ENCODE data around the gene ROCK2.

The ROCK2 gene

DNA sequence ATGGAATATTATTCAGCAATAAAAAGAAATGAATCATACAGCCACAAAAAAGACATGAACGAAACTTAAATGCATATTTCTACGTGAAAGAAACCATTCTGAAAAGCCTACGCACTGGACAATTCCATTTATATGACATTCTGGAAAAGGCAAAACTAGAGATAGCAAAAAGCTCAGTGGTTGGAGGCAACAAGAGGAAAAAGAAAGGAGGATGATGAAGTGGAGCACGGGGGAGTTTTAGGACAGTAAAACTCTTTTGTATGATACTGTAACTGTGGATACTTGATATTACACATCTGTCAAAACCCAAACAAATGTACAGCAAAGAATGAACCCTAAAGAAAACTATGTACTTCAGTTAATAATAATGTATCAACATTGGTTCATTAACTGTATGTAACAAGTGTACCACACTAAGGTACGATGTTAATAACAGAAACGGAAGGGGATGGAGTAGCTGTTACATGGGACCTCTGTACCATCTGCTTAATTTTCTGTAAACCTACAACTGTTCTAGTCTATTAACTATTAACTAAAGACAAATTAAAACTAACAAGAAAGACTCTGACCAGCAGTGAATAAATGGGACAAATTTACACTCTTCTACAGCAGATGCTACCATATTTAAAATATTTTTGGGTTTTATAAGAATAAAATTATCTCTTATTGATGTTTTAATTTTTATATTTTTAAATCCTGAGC, 31.5 kb downstream of the ROCK2 start:
- in situ Hi-C loops (cut with MboI; ENCODE audit: low sequenced_read_pairs), result no loop called here

DNA sequence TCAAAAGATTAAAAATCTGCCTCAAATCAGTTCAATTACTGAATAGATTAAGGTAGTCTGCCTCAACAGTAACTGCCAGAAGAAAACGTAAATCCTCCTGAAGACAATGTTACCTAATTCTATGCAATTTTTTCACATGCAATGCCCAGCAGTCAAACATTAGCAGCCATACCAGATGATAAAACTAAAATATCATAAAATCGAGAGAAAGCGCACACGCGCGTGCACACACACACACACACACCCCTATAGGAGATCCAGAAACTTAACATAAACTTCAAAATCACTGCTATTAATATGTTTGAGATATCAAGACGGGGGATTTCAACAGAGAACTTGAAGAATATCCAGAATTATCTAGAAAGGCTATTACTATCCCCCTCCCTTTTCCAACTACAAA, 32.9 kb downstream of the ROCK2 start:
- in situ Hi-C loops (cut with MboI; ENCODE audit: low sequenced_read_pairs), result no loop called here

- in situ Hi-C loops (cut with MboI; ENCODE audit: low sequenced_read_pairs), result no loop called here
Measured at GRCh38 chr2:11310212-11310611, 34.2 kb downstream of the ROCK2 start.

- in situ Hi-C loops (cut with MboI; ENCODE audit: low sequenced_read_pairs), result no loop called here
Measured at GRCh38 chr2:11309706-11310105, 34.7 kb downstream of the ROCK2 start.

DNA sequence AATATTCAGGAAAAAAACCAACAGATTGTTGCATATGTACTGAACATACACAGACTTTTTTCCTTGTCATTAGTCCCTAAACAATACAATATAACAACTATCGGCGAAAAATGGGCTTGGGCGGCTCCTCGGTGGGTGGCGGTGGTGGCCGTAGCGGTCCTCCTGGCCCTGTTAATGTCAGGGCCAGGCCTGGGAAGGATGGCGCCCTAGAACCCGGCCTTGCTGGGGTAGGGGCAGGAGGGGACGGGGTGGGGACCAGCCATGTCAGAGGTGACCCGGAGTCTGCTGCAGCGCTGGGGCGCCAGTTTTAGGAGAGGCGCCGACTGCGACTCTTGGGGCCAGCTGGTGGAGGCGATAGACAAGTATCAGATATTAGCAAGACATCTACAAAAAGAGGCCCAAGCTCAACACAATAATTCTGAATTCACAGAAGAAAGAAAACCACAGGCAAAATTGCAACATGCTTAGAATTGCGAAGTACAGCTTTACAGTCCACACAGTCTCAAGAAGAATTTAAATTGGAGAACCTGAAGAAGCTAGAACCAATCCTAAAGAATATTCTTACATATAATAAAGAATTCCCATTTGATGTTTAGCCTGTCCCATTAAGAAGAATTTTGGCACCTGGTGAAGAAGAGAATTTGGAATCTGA, 36.5 kb downstream of the ROCK2 start:
- in situ Hi-C loops (cut with MboI; ENCODE audit: low sequenced_read_pairs), result no loop called here

DNA sequence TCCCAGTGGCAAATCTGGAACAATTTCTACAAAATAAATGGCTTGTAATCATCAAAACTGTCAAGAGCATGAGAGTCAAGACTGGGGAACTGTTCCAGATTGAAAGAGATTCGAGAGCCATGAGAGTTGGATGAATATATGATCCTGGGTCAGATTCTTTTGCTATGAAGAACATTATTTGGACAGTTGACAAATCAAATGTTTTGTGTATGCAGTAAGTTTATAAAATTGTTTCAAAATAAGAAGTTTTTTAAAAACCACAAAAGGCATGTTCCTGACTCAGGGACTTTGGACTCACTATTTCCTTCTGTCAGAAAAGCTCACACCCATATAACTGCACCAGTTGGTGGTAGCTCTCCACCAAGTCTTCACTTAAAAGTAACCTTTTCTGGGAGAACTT, 38.5 kb downstream of the ROCK2 start:
- in situ Hi-C loops (cut with MboI; ENCODE audit: low sequenced_read_pairs), result no loop called here

DNA sequence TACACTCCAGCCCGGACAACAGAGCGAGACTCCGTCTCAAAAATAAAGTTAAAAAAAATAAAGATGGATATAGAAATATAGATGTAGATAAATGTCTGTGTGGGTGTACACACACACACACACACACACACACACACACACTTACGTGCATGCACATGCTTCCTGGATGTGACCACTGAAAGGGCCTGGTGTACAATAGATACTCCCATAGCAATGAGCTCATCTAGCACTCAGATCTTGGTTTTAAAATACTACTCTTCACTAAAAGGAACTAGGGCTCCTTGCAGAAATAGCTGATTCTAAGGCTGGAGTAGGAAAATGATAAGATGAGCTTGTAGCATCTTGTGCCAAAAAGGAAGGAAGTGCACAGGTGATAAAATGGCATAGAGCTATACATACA, 39.1 kb downstream of the ROCK2 start:
- in situ Hi-C loops (cut with MboI; ENCODE audit: low sequenced_read_pairs), result no loop called here

DNA sequence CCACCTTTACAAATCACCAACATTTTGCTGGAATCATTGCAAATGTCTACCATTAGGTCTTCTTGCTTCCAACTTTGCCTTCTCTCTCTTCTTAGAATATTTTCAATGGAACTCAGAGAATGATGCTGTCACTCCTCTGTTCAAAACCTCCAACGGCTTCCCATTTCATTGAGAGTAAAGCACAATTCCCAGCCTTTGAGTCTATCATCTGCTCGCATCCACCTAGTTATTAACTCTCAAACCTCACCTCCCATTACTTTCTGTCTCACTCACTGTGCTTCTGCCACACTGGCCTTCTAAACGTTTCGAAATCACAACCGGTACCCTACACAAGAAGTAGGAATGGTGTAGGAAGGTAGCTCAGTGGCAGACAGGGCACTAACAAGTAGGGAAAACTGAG, 40.0 kb downstream of the ROCK2 start:
- in situ Hi-C loops (cut with MboI; ENCODE audit: low sequenced_read_pairs), result no loop called here

- in situ Hi-C loops (cut with MboI; ENCODE audit: low sequenced_read_pairs), result no loop called here
Measured at GRCh38 chr2:11303290-11304013, 41.0 kb downstream of the ROCK2 start.

GRCh38 chr2:11299439-11299838, 45.0 kb downstream of the ROCK2 start:
- in situ Hi-C loops (cut with MboI; ENCODE audit: low sequenced_read_pairs), result no loop called here

DNA sequence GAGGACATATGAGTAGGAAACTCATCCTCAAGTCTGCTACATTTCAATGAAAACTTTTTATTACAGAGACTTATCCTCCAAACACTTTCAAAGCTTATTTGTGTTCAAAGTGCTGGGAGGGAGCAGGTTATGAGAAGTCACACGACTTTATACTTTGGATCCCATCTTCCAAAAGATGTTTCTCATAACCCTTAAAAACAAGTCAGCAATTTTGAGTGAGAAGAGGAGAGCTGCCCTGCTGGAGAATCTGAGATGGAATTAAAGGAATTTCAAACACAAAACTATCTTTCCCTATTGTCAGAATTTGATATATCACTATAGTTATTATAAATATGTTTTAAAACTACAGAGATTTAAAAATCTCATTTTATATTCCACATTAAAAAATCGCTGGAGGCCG, 45.8 kb downstream of the ROCK2 start:
- in situ Hi-C loops (cut with MboI; ENCODE audit: low sequenced_read_pairs), result no loop called here

- in situ Hi-C loops (cut with MboI; ENCODE audit: low sequenced_read_pairs), result no loop called here
Measured at GRCh38 chr2:11296401-11296800, 48.0 kb downstream of the ROCK2 start.

DNA sequence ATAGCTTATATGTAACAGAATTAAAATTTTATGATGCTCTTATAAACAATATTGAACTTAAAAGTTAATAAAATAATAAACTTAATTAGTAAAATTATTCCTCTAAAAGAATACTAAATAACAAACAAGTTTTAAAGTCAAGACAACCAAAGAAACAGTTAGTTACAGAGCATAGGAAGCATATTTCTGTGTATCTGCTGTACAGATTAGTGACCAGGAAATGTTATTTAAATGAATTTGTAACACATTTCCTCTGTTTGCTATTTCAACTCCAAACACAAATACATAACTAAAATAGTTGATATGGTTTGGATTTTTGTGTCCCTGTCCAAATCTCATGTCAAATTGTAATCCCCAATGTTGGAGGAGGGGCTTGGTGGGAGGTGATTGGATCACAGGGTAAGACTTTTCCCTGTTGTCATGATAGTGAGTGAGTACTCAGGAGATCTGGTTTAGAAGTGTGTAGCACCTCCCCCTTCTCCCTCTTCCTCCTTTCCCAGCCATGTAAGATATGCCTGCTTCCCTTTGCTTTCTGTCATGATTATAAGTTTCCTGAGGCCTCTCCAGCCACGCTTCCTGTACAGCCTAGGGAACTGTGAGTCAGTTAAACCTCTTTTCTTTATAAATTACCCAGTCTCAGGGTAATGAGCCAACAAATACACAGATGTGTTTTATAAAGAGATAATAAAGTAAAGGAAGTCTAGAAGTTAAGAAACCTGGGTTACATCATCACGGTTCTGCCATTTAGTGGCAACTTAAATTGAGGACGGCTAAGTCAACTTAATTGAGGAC, 51.8 kb downstream of the ROCK2 start:
- in situ Hi-C loops (cut with MboI; ENCODE audit: low sequenced_read_pairs), result no loop called here

DNA sequence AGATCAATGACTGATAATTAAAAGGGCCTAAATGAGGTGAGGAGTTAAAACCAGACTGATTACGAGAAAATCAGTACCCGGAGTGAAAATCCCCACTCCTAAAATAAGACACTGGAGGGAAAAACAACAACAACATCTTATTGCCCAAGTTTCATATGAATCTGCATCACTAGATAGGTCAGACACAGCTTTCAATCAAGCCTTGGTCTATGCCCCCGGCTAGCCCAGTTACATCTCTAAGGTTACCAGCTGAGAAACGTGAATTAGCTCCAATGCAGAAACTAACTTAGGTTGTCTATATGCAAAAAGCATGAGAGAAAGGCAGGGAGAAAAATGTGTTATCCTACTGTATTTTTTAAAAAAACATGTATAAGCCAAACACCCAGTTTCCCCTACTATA, 53.7 kb downstream of the ROCK2 start:
- in situ Hi-C loops (cut with MboI; ENCODE audit: low sequenced_read_pairs), result no loop called here

DNA sequence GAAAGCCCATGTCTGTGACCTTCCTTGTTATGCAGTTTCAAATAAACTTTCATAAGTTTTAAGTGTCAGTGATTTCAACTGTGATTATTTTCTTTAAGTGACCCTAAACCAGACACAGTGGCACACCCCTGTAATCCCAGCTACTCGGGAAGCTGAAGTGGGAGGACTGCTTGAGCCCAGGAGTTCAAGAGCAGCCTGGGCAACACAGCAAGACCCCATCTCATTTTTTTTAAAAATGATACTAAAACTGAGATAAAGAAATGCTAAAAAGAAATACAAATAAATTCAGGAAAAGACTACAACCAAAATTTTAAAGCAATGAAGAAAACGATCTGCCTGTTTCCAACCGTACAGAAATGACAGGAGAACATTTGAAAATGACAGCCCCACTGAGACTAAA, 54.2 kb downstream of the ROCK2 start:
- in situ Hi-C loops (cut with MboI; ENCODE audit: low sequenced_read_pairs), result no loop called here

GRCh38 chr2:11288431-11288830, 56.0 kb downstream of the ROCK2 start:
- in situ Hi-C loops (cut with MboI; ENCODE audit: low sequenced_read_pairs), result no loop called here

DNA sequence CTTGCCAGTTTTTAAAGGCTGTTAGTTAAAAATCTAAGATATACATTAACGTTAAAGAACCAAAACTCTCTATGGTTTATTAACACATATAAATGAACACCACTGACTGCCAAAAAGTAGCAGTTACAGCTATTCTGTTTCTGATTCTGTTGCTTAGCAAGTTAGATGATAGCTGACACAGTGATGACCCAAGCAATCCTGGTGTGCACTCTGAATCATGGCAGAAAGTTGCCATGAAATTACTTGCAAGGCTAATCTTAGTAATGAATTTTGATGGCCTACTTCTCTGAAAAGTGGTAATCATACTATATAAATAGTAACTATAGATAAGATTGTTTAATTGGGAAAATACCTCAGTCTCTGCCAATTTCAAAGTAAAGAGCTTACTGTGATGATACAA, 57.7 kb downstream of the ROCK2 start:
- in situ Hi-C loops (cut with MboI; ENCODE audit: low sequenced_read_pairs), result no loop called here

- in situ Hi-C loops (cut with MboI; ENCODE audit: low sequenced_read_pairs), result no loop called here
Measured at GRCh38 chr2:11286323-11286722, 58.1 kb downstream of the ROCK2 start.

- in situ Hi-C loops (cut with MboI; ENCODE audit: low sequenced_read_pairs), result no loop called here
Measured at GRCh38 chr2:11285499-11285898, 58.9 kb downstream of the ROCK2 start.

- in situ Hi-C loops (cut with MboI; ENCODE audit: low sequenced_read_pairs), result no loop called here
Measured at GRCh38 chr2:11281186-11281585, 63.2 kb downstream of the ROCK2 start.

- in situ Hi-C loops (cut with MboI; ENCODE audit: low sequenced_read_pairs), result no loop called here
Measured at GRCh38 chr2:11280713-11281112, 63.7 kb downstream of the ROCK2 start.
